ENCODE data around the gene OR2T29. TPM values are rescaled to one million over a fixed set of nuclear protein-coding genes. Genes with fewer than 3 reads are reported as not detected.
"Not testable (repeated sequence)": the region's sequence is repeated elsewhere in the genome, so short reads cannot be mapped to it uniquely, and the experiment has no call there.

Gene OR2T29
- total RNA-seq, 1 experiment from 2014 or later = not detected

DNA sequence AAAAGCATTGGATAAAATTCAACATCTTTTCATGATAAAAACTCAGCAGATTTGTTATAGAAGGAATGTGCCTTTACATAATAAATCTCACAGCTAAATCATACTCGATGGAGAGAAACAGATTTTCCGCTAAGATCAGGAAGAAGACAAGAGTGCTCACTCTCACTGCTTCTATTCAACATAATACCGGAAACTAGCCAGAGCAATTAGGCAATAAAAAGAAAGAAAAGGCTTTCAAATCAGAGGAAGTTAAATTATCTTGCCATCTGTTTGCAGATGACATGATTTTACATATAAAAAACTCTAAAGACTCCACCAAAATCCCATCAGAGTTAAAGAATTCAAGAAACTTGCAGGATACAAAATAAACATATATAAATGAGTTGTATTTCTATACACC lies 8.2 kb upstream of the OR2T29 start:
- H3K4me3 ChIP-seq; H3K27ac ChIP-seq; H3K9me3 ChIP-seq (replicated peaks); H3K27me3 ChIP-seq; H3K36me3 ChIP-seq; DNase-seq; H3K4me1 ChIP-seq: not testable (repeated sequence)

DNA sequence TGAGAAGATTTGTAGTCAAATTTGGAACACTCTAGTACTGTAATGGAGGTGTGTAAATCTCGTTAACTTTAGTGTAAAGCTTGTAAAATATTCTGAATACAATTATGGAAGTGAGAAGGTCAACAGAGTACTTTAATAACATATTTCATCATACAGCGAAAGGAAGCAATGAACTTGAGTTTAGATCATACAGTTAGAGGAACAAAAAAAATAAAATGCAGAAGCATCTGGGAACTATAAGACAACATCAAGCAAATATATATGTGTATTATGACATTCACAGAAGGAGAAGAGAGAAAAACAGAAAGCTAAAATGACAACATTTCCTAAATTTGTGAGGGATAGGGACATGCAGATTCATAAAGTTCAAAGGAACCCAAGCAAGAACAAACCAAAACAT lies 6.5 kb upstream of the OR2T29 start:
- H3K27ac ChIP-seq; H3K27me3 ChIP-seq; H3K4me3 ChIP-seq; H3K36me3 ChIP-seq; H3K4me1 ChIP-seq; DNase-seq; H3K9me3 ChIP-seq (replicated peaks): not testable (repeated sequence)

DNA sequence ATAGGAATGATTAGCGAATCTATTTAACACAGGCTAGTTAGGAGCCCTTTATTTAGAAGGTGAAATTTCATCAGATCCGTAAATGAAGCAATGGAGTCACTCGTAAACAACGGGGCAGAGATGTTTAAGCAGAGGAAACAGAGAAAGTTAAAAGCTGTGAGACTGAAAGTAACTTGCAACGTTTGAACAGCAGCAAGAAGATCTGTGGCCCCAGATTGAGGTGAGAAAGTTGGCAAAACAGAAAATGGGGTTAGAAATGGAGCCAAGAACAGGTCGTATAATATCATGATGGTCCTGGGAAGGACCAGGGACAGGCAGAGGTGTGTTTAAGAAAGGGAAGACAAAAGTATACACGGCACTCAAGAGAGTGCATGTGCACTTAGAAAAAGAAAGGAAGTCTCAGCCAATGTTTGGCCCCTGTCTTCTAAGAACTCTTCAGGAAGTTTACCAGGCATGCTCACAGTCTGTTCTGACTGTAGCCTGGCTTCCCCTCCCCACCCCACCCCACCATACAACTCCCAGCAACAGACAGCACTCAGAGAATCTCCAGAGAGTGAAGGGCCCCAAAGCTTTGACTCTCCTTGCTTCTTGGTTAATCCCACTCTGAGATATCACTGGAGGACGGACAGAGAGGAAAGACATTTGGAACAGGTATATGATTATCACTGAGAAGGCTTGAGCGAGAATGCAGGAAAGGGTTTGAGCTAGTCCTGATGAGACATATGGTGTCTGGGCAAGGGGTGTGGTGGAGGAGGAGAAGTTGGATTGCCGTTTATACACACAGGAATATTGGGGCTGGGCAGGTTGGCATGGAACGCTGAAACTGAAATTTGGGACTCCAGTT lies 3.2 kb upstream of the OR2T29 start:
- not testable (repeated sequence) for DNase-seq; H3K27ac ChIP-seq; H3K4me3 ChIP-seq; H3K9me3 ChIP-seq (replicated peaks); H3K27me3 ChIP-seq; H3K36me3 ChIP-seq; H3K4me1 ChIP-seq

DNA sequence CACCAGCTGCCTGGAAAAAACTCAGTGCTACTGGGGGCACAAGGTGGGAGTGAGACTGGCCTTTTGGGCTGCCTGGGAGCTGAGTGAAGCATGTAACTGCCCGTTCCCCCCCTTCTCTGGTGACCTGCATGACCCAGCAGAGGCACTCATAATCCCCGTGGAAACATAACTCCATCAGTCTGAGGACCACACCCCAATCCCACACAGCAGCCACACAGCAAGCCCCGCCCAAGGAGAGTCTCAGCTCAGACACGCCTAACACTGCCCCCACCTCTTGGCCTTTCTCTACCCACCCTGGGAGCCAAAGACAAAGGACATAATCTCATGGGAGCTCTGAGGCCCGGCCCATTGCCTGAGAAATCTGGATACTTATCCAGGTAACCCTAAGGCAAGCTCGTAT lies 11.5 kb downstream of the OR2T29 start:
- DNase-seq; H3K4me1 ChIP-seq; H3K27me3 ChIP-seq; H3K4me3 ChIP-seq; H3K36me3 ChIP-seq; H3K9me3 ChIP-seq (replicated peaks); H3K27ac ChIP-seq: not testable (repeated sequence)

DNA sequence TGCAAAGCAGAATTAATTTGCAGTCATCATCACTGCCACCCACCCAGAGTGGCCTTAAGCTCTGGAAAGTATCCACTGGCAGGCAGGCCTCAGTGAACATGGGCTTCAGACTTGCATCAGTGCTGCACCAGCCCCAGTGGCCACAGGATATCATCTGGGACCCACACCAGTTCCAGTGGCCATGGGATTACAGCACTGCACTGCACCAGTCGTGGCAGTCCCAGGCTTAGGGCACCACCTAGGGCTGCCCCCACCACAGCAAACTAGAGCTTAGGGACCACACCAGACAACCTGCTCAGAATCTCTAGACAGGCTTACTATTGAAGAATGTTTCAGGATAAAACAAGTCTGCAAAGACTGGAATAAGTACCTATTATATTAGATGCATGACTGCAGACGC lies 15.2 kb downstream of the OR2T29 start:
- H3K27ac ChIP-seq, DNase-seq, H3K4me1 ChIP-seq: not testable (repeated sequence)

DNA sequence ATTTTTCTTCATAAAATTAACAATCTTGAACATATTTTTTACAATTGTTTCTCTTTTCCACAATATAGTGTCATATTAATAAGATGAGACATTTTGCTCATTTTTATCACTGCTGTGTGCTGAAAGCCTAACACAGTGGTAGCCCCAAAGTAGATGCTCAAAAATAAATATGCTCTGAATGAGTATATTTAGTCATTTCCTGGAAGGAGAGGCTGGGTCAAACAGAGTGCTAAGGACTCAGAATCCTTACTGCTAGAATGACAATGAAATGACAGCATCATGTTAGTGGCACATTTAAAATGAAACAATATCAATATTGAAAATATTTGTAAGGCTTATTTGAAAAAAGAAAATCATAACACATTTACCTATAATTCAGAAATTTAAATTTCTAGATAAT lies 25.1 kb downstream of the OR2T29 start:
- not testable (repeated sequence) for H3K27ac ChIP-seq; H3K4me1 ChIP-seq; DNase-seq; H3K36me3 ChIP-seq; H3K9me3 ChIP-seq (replicated peaks); H3K27me3 ChIP-seq; H3K4me3 ChIP-seq

More for the DNA sequence above, 15.2 kb downstream of the OR2T29 start:
- H3K27me3 ChIP-seq; H3K4me3 ChIP-seq; H3K9me3 ChIP-seq (replicated peaks); H3K36me3 ChIP-seq: not testable (repeated sequence)

DNA sequence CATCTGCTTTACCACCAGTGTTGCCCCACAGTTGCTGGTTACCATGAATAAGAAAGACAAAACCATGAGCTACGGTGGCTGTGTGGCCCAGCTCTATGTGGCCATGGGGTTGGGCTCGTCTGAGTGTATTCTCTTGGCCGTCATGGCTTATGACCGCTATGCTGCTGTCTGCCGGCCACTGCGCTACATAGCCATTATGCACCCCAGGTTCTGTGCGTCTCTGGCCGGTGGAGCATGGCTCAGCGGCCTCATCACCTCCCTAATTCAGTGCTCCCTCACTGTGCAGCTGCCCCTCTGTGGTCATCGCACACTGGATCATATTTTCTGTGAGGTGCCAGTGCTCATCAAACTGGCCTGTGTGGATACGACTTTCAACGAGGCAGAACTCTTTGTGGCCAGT lies 40.7 kb downstream of the OR2T29 start:
- no peak overlapping the region for H3K4me3 ChIP-seq
- H3K27ac ChIP-seq = no peak overlapping the region
- no peak for DNase-seq
- no peaks in the 10 kb centered on the region for H3K27me3 ChIP-seq
- H3K36me3 ChIP-seq = no peaks in the 10 kb centered on the region
- H3K9me3 ChIP-seq (replicated peaks) = no peaks in the 10 kb centered on the region
- H3K4me1 ChIP-seq = no peaks in the 10 kb centered on the region

DNA sequence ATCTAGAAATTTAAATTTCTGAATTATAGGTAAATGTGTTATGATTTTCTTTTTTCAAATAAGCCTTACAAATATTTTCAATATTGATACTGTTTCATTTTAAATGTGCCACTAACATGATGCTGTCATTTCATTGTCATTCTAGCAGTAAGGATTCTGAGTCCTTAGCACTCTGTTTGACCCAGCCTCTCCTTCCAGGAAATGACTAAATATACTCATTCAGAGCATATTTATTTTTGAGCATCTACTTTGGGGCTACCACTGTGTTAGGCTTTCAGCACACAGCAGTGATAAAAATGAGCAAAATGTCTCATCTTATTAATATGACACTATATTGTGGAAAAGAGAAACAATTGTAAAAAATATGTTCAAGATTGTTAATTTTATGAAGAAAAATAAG lies 52.4 kb downstream of the OR2T29 start:
- not testable (repeated sequence) for H3K4me3 ChIP-seq; H3K27me3 ChIP-seq; H3K4me1 ChIP-seq; DNase-seq; H3K27ac ChIP-seq; H3K9me3 ChIP-seq (replicated peaks); H3K36me3 ChIP-seq

DNA sequence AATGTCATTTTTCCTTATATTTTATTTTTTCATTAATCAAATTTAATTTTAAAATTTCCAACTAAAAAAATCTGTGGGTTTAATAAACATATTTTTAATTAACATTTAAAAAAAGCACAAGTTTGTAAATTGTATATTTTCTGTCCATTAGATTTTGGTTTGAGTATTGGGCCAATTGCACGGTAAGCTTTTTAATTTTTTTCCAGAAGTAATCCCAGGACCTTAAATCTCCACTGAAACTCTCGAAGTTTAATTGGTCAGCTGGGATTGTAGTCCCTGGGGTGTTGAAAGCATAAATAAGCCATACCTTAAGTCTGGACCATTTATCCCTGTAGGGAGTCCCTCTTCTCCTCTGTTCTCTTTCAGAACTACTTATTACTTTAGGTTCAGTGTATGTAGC lies 54.8 kb downstream of the OR2T29 start, which contains the start of gene OR2G6:
TSS of gene OR2G6 (plus strand) at position 301 of the 400 bp plus-strand sequence. CDS start 13,574 bp downstream, outside the sequence.
- not testable (repeated sequence) for H3K27me3 ChIP-seq; DNase-seq; H3K36me3 ChIP-seq; H3K4me3 ChIP-seq; H3K9me3 ChIP-seq (replicated peaks); H3K4me1 ChIP-seq; H3K27ac ChIP-seq

Other genes with a start within 250 kb of the OR2T29 start
- gene OR2M7, start 238.2 kb downstream of the OR2T29 start, total RNA-seq (2014; rRNA removed; shearing (Covaris generic)) = not detected in 2 replicates
- gene OR14C36, start 214.0 kb downstream of the OR2T29 start, total RNA-seq (2014; rRNA removed; shearing (Covaris generic)) = not detected in 2 replicates
- gene OR2T4, start 201.1 kb downstream of the OR2T29 start, total RNA-seq (2014; rRNA removed; shearing (Covaris generic)) = not detected in 2 replicates
- not detected in 2 replicates for gene OR2T6, start 187.0 kb downstream of the OR2T29 start, total RNA-seq (2014; rRNA removed; shearing (Covaris generic))
- not detected in 2 replicates for gene OR2T1, start 159.7 kb downstream of the OR2T29 start, total RNA-seq (2014; rRNA removed; shearing (Covaris generic))
- gene OR2T2, start 117.1 kb downstream of the OR2T29 start, total RNA-seq (2014; rRNA removed; shearing (Covaris generic)) = not detected in 2 replicates
- gene OR2T3, start 89.4 kb downstream of the OR2T29 start, total RNA-seq (2014; rRNA removed; shearing (Covaris generic)) = not detected in 2 replicates
- gene OR2T5, start 74.2 kb downstream of the OR2T29 start, total RNA-seq (2014; rRNA removed; shearing (Covaris generic)) = not detected in 2 replicates
- gene OR2G6, start 54.7 kb downstream of the OR2T29 start, total RNA-seq (2014; rRNA removed; shearing (Covaris generic)) = not detected in 2 replicates
- gene OR2T34, start 12.0 kb upstream of the OR2T29 start, total RNA-seq (2014; rRNA removed; shearing (Covaris generic)) = not detected in 2 replicates
- gene OR2T10, start 34.9 kb upstream of the OR2T29 start, total RNA-seq (2014; rRNA removed; shearing (Covaris generic)) = not detected in 2 replicates
- gene OR2T11, start 72.3 kb upstream of the OR2T29 start, total RNA-seq (2014; rRNA removed; shearing (Covaris generic)) = not detected in 2 replicates
- not detected in 2 replicates for gene OR2T35, start 82.5 kb upstream of the OR2T29 start, total RNA-seq (2014; rRNA removed; shearing (Covaris generic))
- not detected in 2 replicates for gene OR2T27, start 92.8 kb upstream of the OR2T29 start, total RNA-seq (2014; rRNA removed; shearing (Covaris generic))
- not detected in 2 replicates for gene OR14I1, start 140.0 kb upstream of the OR2T29 start, total RNA-seq (2014; rRNA removed; shearing (Covaris generic))
- 0.91 and 1.6 TPM in 2 replicates for gene LYPD8, start 193.0 kb upstream of the OR2T29 start, total RNA-seq (2014; rRNA removed; shearing (Covaris generic))